Astrocyte (in vitro differentiated cells and primary cell): ENCODE data around the gene ALKBH3. TPM values are rescaled to one million over a fixed set of nuclear protein-coding genes. Genes with fewer than 3 reads are reported as not detected.

Experiments used
- DNase-seq: peaks from one replicate; pipeline ENCODE4 v3.0.0-alpha.2; 2010; ENCODE audit warnings: low read depth
- FAIRE-seq: peaks from 2 replicates; lab custom pipeline; 2011; peaks lifted over from hg19 to GRCh38; lab: Jason Lieb, UNC
- H2AFZ ChIP-seq: 2 replicates; pipeline ENCODE4 v1.6.0; 2012; ENCODE audit warnings: low read depth, low read length, inconsistent platforms
- H3K27ac ChIP-seq: 2 replicates; pipeline ENCODE4 v1.5.1; 2011; ENCODE audit warnings: low read depth, low read length, inconsistent platforms
- H3K27me3 ChIP-seq: 2 replicates; pipeline ENCODE4 v1.6.0; 2011; ENCODE audit warnings: low read length, inconsistent platforms; ENCODE audit not compliant: insufficient read depth
- H3K36me3 ChIP-seq: 2 replicates; pipeline ENCODE4 v1.5.1; 2011; ENCODE audit warnings: low read length, inconsistent platforms; ENCODE audit not compliant: insufficient read depth
- H3K4me1 ChIP-seq: 2 replicates; pipeline ENCODE4 v1.5.1; 2011; ENCODE audit warnings: low read length, inconsistent platforms; ENCODE audit not compliant: insufficient read depth
- H3K4me2 ChIP-seq: 2 replicates; pipeline ENCODE4 v1.6.0; 2012; ENCODE audit warnings: low read length, inconsistent platforms
- H3K4me3 ChIP-seq: 2 replicates; pipeline ENCODE4 v1.5.1; 2011; ENCODE audit warnings: low read depth, mild to moderate bottlenecking, low read length, inconsistent platforms; ENCODE audit not compliant: insufficient read depth
- H3K79me2 ChIP-seq: 2 replicates; pipeline ENCODE4 v1.6.0; 2012; ENCODE audit warnings: mild to moderate bottlenecking, low read length, inconsistent platforms; ENCODE audit not compliant: insufficient read depth
- H3K9ac ChIP-seq: 2 replicates; pipeline ENCODE4 v1.6.0; 2012; ENCODE audit warnings: mild to moderate bottlenecking, low read length, inconsistent platforms
- H3K9me3 ChIP-seq: 2 replicates; pipeline ENCODE4 v1.5.1; 2012; ENCODE audit warnings: low read depth, mild to moderate bottlenecking, low read length, inconsistent platforms; ENCODE audit not compliant: insufficient read depth
- H4K20me1 ChIP-seq: 2 replicates; pipeline ENCODE4 v1.6.0; 2012; ENCODE audit warnings: low read length, inconsistent platforms; ENCODE audit not compliant: insufficient read depth
- H3K27ac Mint-ChIP-seq: one replicate; pipeline ENCODE4 v1.8.0; 2021; ENCODE audit warnings: mild to moderate bottlenecking, mixed read lengths; ENCODE audit not compliant: unreplicated experiment
- H3K27me3 Mint-ChIP-seq: one replicate; pipeline ENCODE4 v1.8.0; 2021; ENCODE audit warnings: low read depth, mixed read lengths; ENCODE audit not compliant: unreplicated experiment
- H3K36me3 Mint-ChIP-seq: one replicate; pipeline ENCODE4 v1.8.0; 2021; ENCODE audit warnings: low read depth, mixed read lengths; ENCODE audit not compliant: unreplicated experiment
- H3K4me1 Mint-ChIP-seq: one replicate; pipeline ENCODE4 v1.8.0; 2021; ENCODE audit warnings: low read depth, mixed read lengths; ENCODE audit not compliant: unreplicated experiment
- H3K4me3 Mint-ChIP-seq: one replicate; pipeline ENCODE4 v1.8.0; 2021; ENCODE audit warnings: mild to moderate bottlenecking, moderate library complexity, mixed read lengths; ENCODE audit not compliant: unreplicated experiment
- H3K9me3 Mint-ChIP-seq: one replicate; pipeline ENCODE4 v1.8.0; 2021; ENCODE audit warnings: mild to moderate bottlenecking, mixed read lengths; ENCODE audit not compliant: unreplicated experiment
- CTCF ChIP-seq: IDR thresholded peaks from 2 replicates; pipeline ENCODE4 v1.5.1; 2011; ENCODE audit warnings: low read depth, mild to moderate bottlenecking, inconsistent platforms, low read length, moderate library complexity; ENCODE audit not compliant: insufficient read depth
- EZH2 ChIP-seq: IDR thresholded peaks from 2 replicates; pipeline ENCODE4 v1.6.1; 2012; ENCODE audit warnings: mild to moderate bottlenecking, low read length, inconsistent platforms; ENCODE audit not compliant: insufficient read depth
- total RNA-seq: library from RNA; stranded (reverse); gene quantifications from 2 replicates; pipeline ENCODE4 v1.2.1, GENCODE V29; 2021

Gene ALKBH3
- total RNA-seq, 1 donor from 2014 or later = 30.5 TPM

- Mint-ChIP-seq H3K27me3 (no peaks in the 10 kb centered on the region), H3K4me3 (no peak overlapping the region), H3K36me3 (peaks cover 3% of the 10 kb centered on the region), H3K27ac (no peak overlapping the region), H3K9me3 (no peaks in the 10 kb centered on the region), H3K4me1 (peaks cover 42% of the 10 kb centered on the region)
- Histone ChIP-seq H3K4me3 (no peak overlapping the region), H3K27ac (peak overlapping the region; percentile 11), H4K20me1 (peaks cover 5% of the 10 kb centered on the region), H2AFZ (no peak overlapping the region), H3K9me3 (no peaks in the 10 kb centered on the region), H3K27me3 (no peaks in the 10 kb centered on the region), H3K79me2 (no peaks in the 10 kb centered on the region), H3K36me3 (no peaks in the 10 kb centered on the region), H3K4me1 (peaks cover 20% of the 10 kb centered on the region), H3K4me2 (no peak overlapping the region), H3K9ac (peak overlapping the region; percentile 2)
- no peak for FAIRE-seq
- peak; percentile 23 for DNase-seq
- no peak for TF ChIP-seq EZH2
- no peak for TF ChIP-seq CTCF
Measured at GRCh38 chr11:43833657-43834073, 47.0 kb upstream of the ALKBH3 start.

GRCh38 chr11:43834286-43834685, 46.3 kb upstream of the ALKBH3 start:
- H3K36me3 ChIP-seq = no peaks in the 10 kb centered on the region
- FAIRE-seq (no peak), DNase-seq (no peak)
- no peak overlapping the region for H3K27ac ChIP-seq
- H3K4me2 ChIP-seq = no peak overlapping the region
- Mint-ChIP-seq H3K4me3 (no peak overlapping the region), H3K36me3 (peaks cover 3% of the 10 kb centered on the region), H3K27ac (no peak overlapping the region), H3K9me3 (no peaks in the 10 kb centered on the region), H3K4me1 (peaks cover 42% of the 10 kb centered on the region), H3K27me3 (no peaks in the 10 kb centered on the region)
- no peak overlapping the region for H3K4me3 ChIP-seq
- no peaks in the 10 kb centered on the region for H3K27me3 ChIP-seq
- H2AFZ ChIP-seq = no peak overlapping the region
- no peaks in the 10 kb centered on the region for H3K79me2 ChIP-seq
- H3K9ac ChIP-seq = no peak overlapping the region
- peaks cover 20% of the 10 kb centered on the region for H3K4me1 ChIP-seq
- peaks cover 5% of the 10 kb centered on the region for H4K20me1 ChIP-seq
- TF ChIP-seq EZH2 (no peak), CTCF (no peak)
- no peaks in the 10 kb centered on the region for H3K9me3 ChIP-seq

- H3K4me1 ChIP-seq = peaks cover 18% of the 10 kb centered on the region
- H3K4me3 Mint-ChIP-seq = no peak overlapping the region
- no peaks in the 10 kb centered on the region for H3K9me3 Mint-ChIP-seq
- no peak overlapping the region for H3K4me2 ChIP-seq
- peaks cover 5% of the 10 kb centered on the region for H4K20me1 ChIP-seq
- DNase-seq = no peak
- H3K36me3 Mint-ChIP-seq = peaks cover 3% of the 10 kb centered on the region
- TF ChIP-seq CTCF (no peak), EZH2 (no peak)
- H3K4me3 ChIP-seq = no peak overlapping the region
- no peaks in the 10 kb centered on the region for H3K27me3 Mint-ChIP-seq
- no peaks in the 10 kb centered on the region for H3K36me3 ChIP-seq
- no peak overlapping the region for H3K27ac ChIP-seq
- H3K27ac Mint-ChIP-seq = peak overlapping the region; percentile 6
- no peak for FAIRE-seq
- H3K9ac ChIP-seq = peak overlapping the region; percentile 7
- no peaks in the 10 kb centered on the region for H3K9me3 ChIP-seq
- H3K4me1 Mint-ChIP-seq = peaks cover 39% of the 10 kb centered on the region
- no peak overlapping the region for H2AFZ ChIP-seq
- no peaks in the 10 kb centered on the region for H3K79me2 ChIP-seq
- no peaks in the 10 kb centered on the region for H3K27me3 ChIP-seq
Measured at GRCh38 chr11:43835104-43835503, 45.5 kb upstream of the ALKBH3 start.
